GM12878 (cell line): ENCODE results near the gene LMX1B. TPM values are rescaled to one million over a fixed set of nuclear protein-coding genes. Genes with fewer than 3 reads are reported as not detected.
A peak's percentile ranks its signal among the peaks of the same experiment; 100 is the strongest.

ENCODE experiments used
- ATAC-seq: fragments of 200-7000 bp; cut with Tn5 transposase; 3 replicates; pipeline ENCODE4 v1.9.1; 2020; ENCODE audit warnings: mild to moderate bottlenecking, moderate library complexity
- BruUV-seq: library from RNA; stranded (reverse); fragments of 400-500 nt; replicated peaks from 2 replicates; lab custom pipeline; 2021; lab: Mats Ljungman, UMichigan
- CTCF ChIA-PET: fragments of 300-600 bp; sonication (Branson Sonifier 250); formaldehyde crosslinking; extraction: SDS; loops from one replicate; lab custom pipeline; 2021; ENCODE audit warnings: inconsistent platforms; lab: Yijun Ruan, JAX
- POLR2A ChIA-PET: fragments of 350-600 bp; formaldehyde crosslinking; extraction: SDS; loops from one replicate; lab custom pipeline; 2021; ENCODE audit warnings: inconsistent platforms; lab: Charles Lee
- RAD21 ChIA-PET: fragments of 300-600 bp; sonication (Branson Sonifier 250); formaldehyde crosslinking; loops from one replicate; lab custom pipeline; 2023; ENCODE audit warnings: antibody characterized with exemption; ENCODE audit not compliant: unreplicated experiment; lab: Charles Lee
- SMC1A ChIA-PET: fragments of 300-600 bp; sonication (Branson Sonifier 250); formaldehyde crosslinking; loops from one replicate; lab custom pipeline; 2023; ENCODE audit not compliant: unreplicated experiment, uncharacterized antibody; lab: Charles Lee
- DNase-seq: peaks from one replicate; pipeline ENCODE4 v3.0.0-alpha.2; 2011; ENCODE audit warnings: low read depth, low spot score
- FAIRE-seq: peaks from 3 replicates; lab custom pipeline; 2011; peaks lifted over from hg19 to GRCh38; lab: Jason Lieb, UNC
- H2AFZ ChIP-seq: 2 replicates; pipeline ENCODE4 v1.6.0; 2011; ENCODE audit warnings: low read depth, low read length, control low read depth; ENCODE audit not compliant: control insufficient read depth
- H3K27ac ChIP-seq: 2 replicates; pipeline ENCODE4 v1.5.1; 2011; ENCODE audit warnings: control low read depth; ENCODE audit not compliant: control insufficient read depth, insufficient read depth
- H3K27me3 ChIP-seq, 2 experiments: replicated peaks in 1 of 2; 2 replicates each; pipeline versions ENCODE4 v1.6.0 to v1.6.1; 2011; ENCODE audit warnings: low read length in 1 of 2; ENCODE audit not compliant: control insufficient read depth in 2 of 2, insufficient read depth in 2 of 2
- H3K36me3 ChIP-seq, 2 experiments: 2 replicates each; pipeline ENCODE4 v1.5.1; 2011; ENCODE audit warnings: low read length in 1 of 2; ENCODE audit not compliant: control insufficient read depth in 2 of 2, insufficient read depth in 2 of 2
- H3K4me1 ChIP-seq: 2 replicates; pipeline ENCODE4 v1.6.1; 2011; ENCODE audit warnings: mild to moderate bottlenecking, low read length, moderate library complexity, mixed read lengths; ENCODE audit not compliant: control insufficient read depth, insufficient read depth
- H3K4me2 ChIP-seq: 2 replicates; pipeline ENCODE4 v1.6.0; 2011; ENCODE audit warnings: control low read depth; ENCODE audit not compliant: control insufficient read depth, insufficient read depth
- H3K4me3 ChIP-seq: fragments of 200-600 bp; sonication (generic); 2 replicates; pipeline ENCODE4 v1.5.1; 2016
- H3K79me2 ChIP-seq: 2 replicates; pipeline ENCODE4 v1.6.0; 2011; ENCODE audit warnings: low read length; ENCODE audit not compliant: control insufficient read depth, insufficient read depth
- H3K9ac ChIP-seq: 2 replicates; pipeline ENCODE4 v1.8.0; 2011; ENCODE audit warnings: low read length, control low read depth, mixed read lengths; ENCODE audit not compliant: control insufficient read depth, insufficient read depth
- H3K9me3 ChIP-seq: replicated peaks from 3 replicates; pipeline ENCODE4 v1.5.1; 2011; ENCODE audit warnings: mild to moderate bottlenecking, low read length; ENCODE audit not compliant: control insufficient read depth, insufficient read depth
- H4K20me1 ChIP-seq: 2 replicates; pipeline ENCODE4 v1.6.0; 2011; ENCODE audit not compliant: control insufficient read depth, insufficient read depth
- EED ChIP-seq: sonication (generic); IDR thresholded peaks from 2 replicates; pipeline ENCODE4 v1.6.1; 2016; ENCODE audit warnings: antibody characterized with exemption, low read depth
- HDGF ChIP-seq: fragments of 450-650 bp; IDR thresholded peaks from 2 replicates; pipeline ENCODE4 v1.6.1; 2016; ENCODE audit warnings: antibody characterized with exemption
- MXI1 ChIP-seq: fragments of 150-350 bp; IDR thresholded peaks from 2 replicates; pipeline ENCODE4 v1.6.1; 2011; ENCODE audit warnings: low read depth, mild to moderate bottlenecking, inconsistent platforms, low read length, improper control_type of control experiment
- STAT1 ChIP-seq: fragments of 450-650 bp; conservative IDR thresholded peaks from 2 replicates; pipeline ENCODE4 v1.6.1; 2014; ENCODE audit warnings: antibody characterized with exemption, mild to moderate bottlenecking
- WGBS: methylation state at CpG from one replicate; pipeline ENCODE4 v1.1.6; 2016; ENCODE audit warnings: low lambda C conversion rate; ENCODE audit not compliant: insufficient replicate concordance, insufficient coverage; ENCODE audit errors: missing lambda C conversion rate; 5-methylcytosine and 5-hydroxymethylcytosine counted together
- in situ Hi-C: fragments of 300-500 bp; cut with MboI; formaldehyde crosslinking; loops from 9 replicates; pipeline ENCODE4 v1.14.3; 2018; ENCODE audit warnings: mixed read lengths
- intact Hi-C: fragments of 100-400 bp; cut with micrococcal nuclease; formaldehyde crosslinking; loops from one replicate; pipeline ENCODE4 v1.14.2; 2022; ENCODE audit not compliant: unreplicated experiment
- polyA plus RNA-seq, 11 experiments: library from polyadenylated mRNA; depleted of rRNA in 4 of 11; unstranded in 6 of 11; stranded (reverse) in 5 of 11; fragments of >200 nt; fragmentation: Nextera tagmentation in 4 of 11; fragmentation: Illumina TruSeq in 1 of 11; extraction: Ambion mirVana in 4 of 11; extraction: Trizol in 1 of 11; gene quantifications; 1 replicate in 1 of 11; 2 replicates in 10 of 11; pipeline versions ENCODE4 v1.2.1 to v1.2.3, GENCODE V29; 2011 to 2016; ENCODE audit warnings: inconsistent platforms in 2 of 11, missing spikeins in 2 of 11, low read depth in 1 of 11
- total RNA-seq, 4 experiments: library from RNA; depleted of rRNA in 3 of 4; stranded (reverse); fragments of >200 nt in 3 of 4; fragmentation: Illumina TruSeq in 1 of 4; extraction: Trizol in 1 of 4; gene quantifications; 2 replicates each; pipeline versions ENCODE4 v1.2.1 to v1.2.3, GENCODE V29; 2013 to 2021
- TF ChIP-seq, protein P1 (sequence below): IDR thresholded peaks from 2 replicates; pipeline ENCODE4 v1.6.1; 2012; ENCODE audit warnings: mild to moderate bottlenecking, low read depth, low read length
- TF ChIP-seq, protein P2 (sequence below): fragments of 450-650 bp; IDR thresholded peaks from 2 replicates; pipeline ENCODE4 v1.6.1; 2018; ENCODE audit warnings: mild to moderate bottlenecking, low read depth, moderate library complexity; ENCODE audit not compliant: partially characterized antibody

Gene LMX1B
- total and polyA plus RNA-seq, 10 of the 15 experiments (the other 5 are each of a cell fraction or from before 2014, with no cell fraction given) = not detected

DNA sequence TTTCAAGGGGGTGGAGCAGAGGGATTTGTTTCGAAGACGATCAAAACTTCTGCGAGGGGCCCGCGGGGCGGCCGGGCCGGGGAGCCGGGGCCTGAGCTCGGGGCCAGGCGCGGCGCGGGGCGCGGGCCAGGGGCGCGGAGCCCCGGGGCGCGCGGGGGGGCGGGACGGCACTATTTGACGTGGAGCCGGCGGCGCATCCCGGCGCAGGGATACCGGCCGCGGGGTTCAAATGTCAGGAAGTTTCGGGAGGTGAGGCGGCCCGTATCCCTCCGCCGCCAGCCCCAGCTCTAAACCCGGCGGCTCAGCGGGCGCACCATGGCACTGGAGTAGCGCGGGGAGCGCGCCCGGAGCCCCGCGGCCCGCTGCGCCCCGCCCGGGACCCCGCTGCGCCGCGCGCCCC lies at the start of gene LMX1B (continued):
- TF ChIP-seq EED = no peak
- TF ChIP-seq MXI1 = no peak
- no peak for TF ChIP-seq HDGF
- TF ChIP-seq STAT1 = no peak

DNA sequence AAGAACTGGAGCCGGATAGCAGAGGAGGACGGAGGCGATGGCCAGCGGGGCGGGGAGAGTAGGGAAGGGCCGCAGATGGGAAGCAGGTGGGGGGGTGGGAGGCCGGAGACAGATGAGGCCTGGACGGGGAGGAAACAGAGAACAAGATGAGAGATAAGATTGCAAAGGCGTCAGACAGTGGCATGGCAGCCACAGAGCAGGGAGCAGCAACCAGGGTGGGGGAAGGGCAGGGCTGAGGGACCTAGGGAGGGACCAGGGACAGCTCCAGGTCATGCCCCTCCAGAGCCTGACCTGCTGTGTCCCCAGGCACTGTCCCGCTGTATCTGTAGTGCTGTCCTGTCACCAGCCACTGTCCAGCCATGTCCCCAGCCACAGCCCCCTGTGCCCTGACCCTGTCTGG lies 49.6 kb upstream of the LMX1B start:
- in situ Hi-C loops = no loop called here

More for the DNA sequence above, 49.6 kb upstream of the LMX1B start:
- DNase-seq (no peak), ATAC-seq (no peak), FAIRE-seq (no peak)
- ChIA-PET RAD21 (interaction anchor here (1.5 kb wide), 1 partner anchor 73 kb away, joined by 3 read pairs; no protein-coding TSS in a partner anchor), SMC1A (no interaction called here), CTCF (no interaction called here), POLR2A (no interaction called here)
- no TSS peak for BruUV-seq
- Histone ChIP-seq H3K27ac (no peak overlapping the region), H3K4me2 (no peak overlapping the region), H3K79me2 (no peaks in the 10 kb centered on the region), H3K9me3 (no peaks in the 10 kb centered on the region), H3K4me1 (no peaks in the 10 kb centered on the region), H2AFZ (no peak overlapping the region), H3K36me3 (no peaks in the 10 kb centered on the region), H3K4me3 (no peak overlapping the region), H3K9ac (no peak overlapping the region), H3K27me3 (no peaks in the 10 kb centered on the region; a peak in 2 of 4 replicates), H4K20me1 (no peaks in the 10 kb centered on the region)
- WGBS = 9% methylated on average over 9 of the region's 10 CpGs
- intact Hi-C loops = no loop called here
- TF ChIP-seq, protein P1, sequence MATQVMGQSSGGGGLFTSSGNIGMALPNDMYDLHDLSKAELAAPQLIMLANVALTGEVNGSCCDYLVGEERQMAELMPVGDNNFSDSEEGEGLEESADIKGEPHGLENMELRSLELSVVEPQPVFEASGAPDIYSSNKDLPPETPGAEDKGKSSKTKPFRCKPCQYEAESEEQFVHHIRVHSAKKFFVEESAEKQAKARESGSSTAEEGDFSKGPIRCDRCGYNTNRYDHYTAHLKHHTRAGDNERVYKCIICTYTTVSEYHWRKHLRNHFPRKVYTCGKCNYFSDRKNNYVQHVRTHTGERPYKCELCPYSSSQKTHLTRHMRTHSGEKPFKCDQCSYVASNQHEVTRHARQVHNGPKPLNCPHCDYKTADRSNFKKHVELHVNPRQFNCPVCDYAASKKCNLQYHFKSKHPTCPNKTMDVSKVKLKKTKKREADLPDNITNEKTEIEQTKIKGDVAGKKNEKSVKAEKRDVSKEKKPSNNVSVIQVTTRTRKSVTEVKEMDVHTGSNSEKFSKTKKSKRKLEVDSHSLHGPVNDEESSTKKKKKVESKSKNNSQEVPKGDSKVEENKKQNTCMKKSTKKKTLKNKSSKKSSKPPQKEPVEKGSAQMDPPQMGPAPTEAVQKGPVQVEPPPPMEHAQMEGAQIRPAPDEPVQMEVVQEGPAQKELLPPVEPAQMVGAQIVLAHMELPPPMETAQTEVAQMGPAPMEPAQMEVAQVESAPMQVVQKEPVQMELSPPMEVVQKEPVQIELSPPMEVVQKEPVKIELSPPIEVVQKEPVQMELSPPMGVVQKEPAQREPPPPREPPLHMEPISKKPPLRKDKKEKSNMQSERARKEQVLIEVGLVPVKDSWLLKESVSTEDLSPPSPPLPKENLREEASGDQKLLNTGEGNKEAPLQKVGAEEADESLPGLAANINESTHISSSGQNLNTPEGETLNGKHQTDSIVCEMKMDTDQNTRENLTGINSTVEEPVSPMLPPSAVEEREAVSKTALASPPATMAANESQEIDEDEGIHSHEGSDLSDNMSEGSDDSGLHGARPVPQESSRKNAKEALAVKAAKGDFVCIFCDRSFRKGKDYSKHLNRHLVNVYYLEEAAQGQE = peak; percentile 23; the same call in 1 of the 2 replicates
- TF ChIP-seq, protein P2, sequence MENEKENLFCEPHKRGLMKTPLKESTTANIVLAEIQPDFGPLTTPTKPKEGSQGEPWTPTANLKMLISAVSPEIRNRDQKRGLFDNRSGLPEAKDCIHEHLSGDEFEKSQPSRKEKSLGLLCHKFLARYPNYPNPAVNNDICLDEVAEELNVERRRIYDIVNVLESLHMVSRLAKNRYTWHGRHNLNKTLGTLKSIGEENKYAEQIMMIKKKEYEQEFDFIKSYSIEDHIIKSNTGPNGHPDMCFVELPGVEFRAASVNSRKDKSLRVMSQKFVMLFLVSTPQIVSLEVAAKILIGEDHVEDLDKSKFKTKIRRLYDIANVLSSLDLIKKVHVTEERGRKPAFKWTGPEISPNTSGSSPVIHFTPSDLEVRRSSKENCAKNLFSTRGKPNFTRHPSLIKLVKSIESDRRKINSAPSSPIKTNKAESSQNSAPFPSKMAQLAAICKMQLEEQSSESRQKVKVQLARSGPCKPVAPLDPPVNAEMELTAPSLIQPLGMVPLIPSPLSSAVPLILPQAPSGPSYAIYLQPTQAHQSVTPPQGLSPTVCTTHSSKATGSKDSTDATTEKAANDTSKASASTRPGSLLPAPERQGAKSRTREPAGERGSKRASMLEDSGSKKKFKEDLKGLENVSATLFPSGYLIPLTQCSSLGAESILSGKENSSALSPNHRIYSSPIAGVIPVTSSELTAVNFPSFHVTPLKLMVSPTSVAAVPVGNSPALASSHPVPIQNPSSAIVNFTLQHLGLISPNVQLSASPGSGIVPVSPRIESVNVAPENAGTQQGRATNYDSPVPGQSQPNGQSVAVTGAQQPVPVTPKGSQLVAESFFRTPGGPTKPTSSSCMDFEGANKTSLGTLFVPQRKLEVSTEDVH = no peak
